Measurements from ENCODE around the gene PHF12. TPM values are rescaled to one million over a fixed set of nuclear protein-coding genes. Genes with fewer than 3 reads are reported as not detected.
"Not testable (repeated sequence)": the region's sequence is repeated elsewhere in the genome, so short reads cannot be mapped to it uniquely, and the experiment has no call there.

PHF12 gene
- total RNA-seq, 1 donor from 2014 or later: 40.0 TPM

DNA sequence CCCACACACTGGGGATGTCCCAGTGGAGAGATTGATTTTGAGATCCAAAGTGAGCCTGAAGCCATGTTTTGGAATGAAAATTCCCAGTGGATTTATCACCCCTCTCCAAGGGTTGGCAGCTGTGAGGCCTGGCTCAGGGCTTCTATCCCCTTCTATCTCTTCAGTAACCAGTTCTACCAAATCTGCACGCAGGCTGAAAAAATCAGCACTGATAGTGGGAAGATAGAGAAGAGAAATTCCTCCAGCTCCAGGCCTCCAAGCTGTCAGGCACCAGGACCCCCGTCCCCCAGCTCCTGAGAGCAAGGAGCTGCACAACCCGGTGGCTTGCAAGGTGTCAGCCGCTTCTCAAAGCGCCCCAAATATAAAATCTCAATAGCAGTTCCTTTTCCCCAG, 54.8 kb downstream of the PHF12 start:
- no peak for ATAC-seq

GRCh38 chr17:28895794-28896447, 55.4 kb downstream of the PHF12 start:
- no peak for TF ChIP-seq CTCF (IDR thresholded peaks at IDR 0.05)
- ATAC-seq: no peak
- peak; percentile 38 for DNase-seq
- Histone ChIP-seq H3K4me1 (peaks cover 47% of the 10 kb centered on the region), H3K27me3 (no peaks in the 10 kb centered on the region), H3K36me3 (no peaks in the 10 kb centered on the region), H3K27ac (peak overlapping the region; percentile 98), H3K4me3 (peak overlapping the region; percentile 89), H3K9me3 (no peaks in the 10 kb centered on the region)
- intact Hi-C loops (cut with DNase I): no loop called here

More for the DNA sequence above, 54.8 kb downstream of the PHF12 start:
- no peaks in the 10 kb centered on the region for H3K9me3 ChIP-seq
- H3K36me3 ChIP-seq: no peaks in the 10 kb centered on the region
- peaks cover 47% of the 10 kb centered on the region for H3K4me1 ChIP-seq
- no peak for DNase-seq
- TF ChIP-seq CTCF (IDR thresholded peaks at IDR 0.05): no peak
- H3K27ac ChIP-seq: peak overlapping the region; percentile 98
- H3K4me3 ChIP-seq: peak overlapping the region; percentile 89
- no peaks in the 10 kb centered on the region for H3K27me3 ChIP-seq
- intact Hi-C loops (cut with DNase I): no loop called here

DNA sequence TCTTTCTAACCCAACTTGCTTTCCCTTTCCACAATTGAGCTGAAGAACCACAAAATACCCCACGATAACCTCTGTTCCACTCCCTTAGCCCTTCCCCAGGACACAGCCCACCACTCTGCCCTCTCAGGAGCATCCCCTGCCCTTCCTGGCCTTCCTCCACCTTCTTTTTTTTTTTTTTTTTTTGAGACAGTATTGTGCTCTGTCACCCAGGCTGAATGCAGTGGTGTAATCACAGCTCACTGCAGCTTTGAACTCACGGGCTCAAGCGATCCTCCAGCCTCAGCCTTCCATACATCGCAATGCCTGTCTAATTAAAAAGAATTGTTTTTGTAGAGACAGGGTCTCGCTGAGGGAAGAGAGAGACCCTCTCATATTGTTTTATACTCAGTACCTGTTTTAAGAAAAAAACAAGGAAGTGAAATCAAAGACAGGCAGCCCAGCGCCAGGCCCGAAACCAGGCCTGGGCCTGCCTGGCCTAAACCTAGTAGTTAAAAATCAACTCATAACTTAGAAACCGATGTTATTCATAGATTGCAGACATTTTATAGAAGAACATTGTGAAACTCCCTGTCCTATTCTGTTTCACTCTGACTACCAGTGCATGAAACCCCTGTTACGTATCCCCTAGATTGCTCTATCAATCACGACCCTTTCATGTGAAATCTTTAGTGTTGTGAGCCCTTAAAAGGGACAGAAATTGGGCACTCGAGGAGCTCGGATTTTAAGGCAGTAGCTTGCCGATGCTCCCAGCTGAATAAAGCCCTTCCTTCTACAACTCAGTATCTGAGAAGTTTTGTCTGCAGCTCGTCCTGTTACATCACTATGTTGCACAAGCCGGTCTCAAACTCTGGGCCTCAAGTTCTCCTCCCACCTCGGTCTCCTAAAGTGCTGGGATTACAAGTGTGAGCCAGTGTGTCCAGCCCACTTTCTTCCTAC, 57.8 kb downstream of the PHF12 start:
- DNase-seq (peak; percentile 62), ATAC-seq (peak; percentile 1)
- H3K9me3 ChIP-seq; H3K4me3 ChIP-seq; H3K36me3 ChIP-seq; H3K27me3 ChIP-seq; intact Hi-C loops (cut with DNase I): not testable (repeated sequence)
- H3K4me1 ChIP-seq: peaks cover 51% of the 10 kb centered on the region
- peak overlapping the region; percentile 77 for H3K27ac ChIP-seq

- no peak for TF ChIP-seq CTCF (IDR thresholded peaks at IDR 0.05)
- no peak for DNase-seq
- Histone ChIP-seq H3K36me3 (peaks cover 6% of the 10 kb centered on the region), H3K4me3 (no peak overlapping the region), H3K9me3 (no peaks in the 10 kb centered on the region), H3K4me1 (peaks cover 45% of the 10 kb centered on the region), H3K27ac (no peak overlapping the region), H3K27me3 (no peaks in the 10 kb centered on the region)
- intact Hi-C loops (cut with DNase I): no loop called here
- no peak for ATAC-seq
Measured at GRCh38 chr17:28892024-28892423, 59.3 kb downstream of the PHF12 start.

DNA sequence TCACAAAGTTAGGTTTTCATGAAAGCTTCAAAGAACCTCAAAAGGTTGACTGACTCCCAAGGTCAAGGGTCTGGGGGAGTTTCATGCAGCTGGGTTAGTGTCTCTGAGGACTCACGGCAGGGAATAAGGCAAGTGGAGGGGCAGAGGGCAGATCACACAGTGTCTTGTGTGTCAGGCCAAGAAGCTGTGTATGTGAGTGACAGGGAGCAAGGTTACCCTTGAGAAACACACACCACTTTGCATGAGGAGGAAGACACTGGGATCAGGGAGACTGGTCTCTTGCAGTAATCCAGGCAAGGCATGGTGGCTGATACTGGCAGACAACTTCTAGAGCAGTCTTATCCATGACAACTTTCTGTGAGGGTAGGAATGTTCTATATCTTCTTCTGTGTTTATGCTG, 60.1 kb downstream of the PHF12 start:
- H3K27ac ChIP-seq: no peak overlapping the region
- intact Hi-C loops (cut with DNase I): no loop called here
- DNase-seq: no peak
- no peak for TF ChIP-seq CTCF (IDR thresholded peaks at IDR 0.05)
- ATAC-seq: no peak
- H3K4me3 ChIP-seq: no peak overlapping the region
- no peaks in the 10 kb centered on the region for H3K27me3 ChIP-seq
- H3K9me3 ChIP-seq: no peaks in the 10 kb centered on the region
- peaks cover 40% of the 10 kb centered on the region for H3K4me1 ChIP-seq
- peaks cover 10% of the 10 kb centered on the region for H3K36me3 ChIP-seq

DNA sequence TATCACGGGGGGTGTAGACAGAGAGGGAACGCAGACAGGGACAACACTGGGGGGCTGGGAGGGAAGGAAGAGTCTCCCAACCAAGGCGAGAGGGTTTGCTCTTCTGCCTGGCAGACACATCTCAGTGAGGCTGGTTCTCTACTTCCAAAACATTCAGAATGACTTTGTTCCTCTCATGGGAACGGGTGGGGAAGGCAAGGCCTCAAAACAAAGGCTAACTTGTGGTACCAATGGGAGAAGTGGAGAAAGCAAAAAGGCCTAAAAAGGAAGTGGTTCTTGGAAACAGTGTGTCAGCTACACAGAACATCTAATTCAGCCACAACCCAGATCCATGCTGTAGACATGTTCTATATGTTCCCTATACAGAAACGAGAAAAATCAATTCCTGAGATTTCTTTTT, 61.3 kb downstream of the PHF12 start:
- Histone ChIP-seq H3K27me3 (no peaks in the 10 kb centered on the region), H3K27ac (no peak overlapping the region), H3K4me1 (peaks cover 33% of the 10 kb centered on the region), H3K4me3 (no peak overlapping the region), H3K36me3 (peaks cover 22% of the 10 kb centered on the region), H3K9me3 (no peaks in the 10 kb centered on the region)
- no peak for TF ChIP-seq CTCF (IDR thresholded peaks at IDR 0.05)
- ATAC-seq: no peak
- intact Hi-C loops (cut with DNase I): no loop called here
- no peak for DNase-seq
